Stimulated activated CD8-positive, alpha-beta memory T cell treated with anti-CD3 and anti-CD28 coated beads, Interleukin-2, amount 100 ng/mL, for 48 hours (primary cell): ENCODE data around the gene AP4B1.

Source experiments
- DNase-seq, 2 donors: peaks; one replicate each; pipeline ENCODE4 v3.0.0-alpha.2; 2020; ENCODE audit warnings: low read depth in 2 of 2

AP4B1 gene

DNA sequence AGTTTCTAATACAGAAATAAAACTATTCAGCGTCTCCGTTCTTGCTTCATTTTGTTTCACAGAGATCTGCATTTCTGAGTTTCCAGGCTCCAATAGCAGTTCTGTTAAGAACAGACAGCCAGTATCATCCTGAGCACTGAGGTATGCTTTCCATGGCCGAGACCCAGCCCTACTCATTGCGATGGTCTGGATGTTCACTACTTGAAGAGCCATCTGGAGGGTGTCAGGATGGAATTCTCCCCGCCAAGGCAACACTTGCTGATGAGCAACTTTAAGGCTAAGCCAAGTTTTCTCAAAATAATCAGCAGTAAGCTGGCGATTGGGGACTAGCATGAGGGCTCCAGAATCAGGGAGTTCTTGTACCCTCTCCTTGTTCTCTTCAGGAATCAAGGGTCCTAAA lies 9.5 kb downstream of the AP4B1 start:
- no peak for DNase-seq

DNA sequence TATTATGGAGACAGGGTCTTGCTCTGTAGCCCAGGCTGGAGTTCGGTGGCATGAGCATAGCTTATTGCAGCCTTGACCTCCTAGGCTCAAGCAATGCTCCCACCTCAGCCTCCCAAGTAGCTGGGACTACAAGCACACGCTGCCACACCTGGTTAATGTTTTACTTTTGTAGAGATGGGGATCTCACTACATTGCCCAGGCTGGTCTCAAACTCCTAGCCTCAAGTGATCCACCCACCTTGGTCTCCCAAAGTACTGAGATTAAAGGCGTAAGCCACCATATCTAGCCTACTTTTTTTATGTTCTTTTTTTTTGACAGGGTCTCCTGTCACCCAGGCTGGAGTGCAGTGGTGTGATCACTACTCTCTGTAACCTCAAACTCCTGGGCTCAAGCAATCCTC lies 11.3 kb downstream of the AP4B1 start:
- no peak for DNase-seq

DNA sequence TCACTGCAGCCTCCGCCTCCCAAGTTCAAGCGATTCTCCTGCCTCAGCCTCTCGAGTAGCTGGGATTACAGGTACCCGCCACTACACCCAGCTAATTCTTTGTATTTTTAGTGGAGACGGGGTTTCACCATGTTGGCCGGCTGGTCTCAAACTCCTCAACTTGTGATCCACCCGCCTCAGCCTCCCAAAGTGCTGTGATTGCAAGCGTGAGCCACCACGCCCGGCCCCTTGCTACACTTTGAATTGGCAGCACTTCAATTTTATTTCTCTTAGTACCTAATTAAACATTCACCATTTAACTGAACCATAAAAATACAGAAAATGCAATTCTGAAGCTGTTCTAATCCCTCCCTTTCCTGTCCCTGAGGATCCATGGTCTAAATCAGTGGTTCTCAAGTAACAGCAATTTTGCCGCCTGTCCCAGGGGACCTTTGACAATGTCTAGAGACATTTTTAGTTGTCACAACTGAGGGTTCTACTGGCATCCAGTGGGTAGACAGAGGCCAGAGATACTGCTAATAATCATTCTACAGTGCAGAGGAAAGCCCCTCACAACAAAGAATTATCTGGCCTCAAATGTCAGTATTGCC lies 12.9 kb downstream of the AP4B1 start:
- no peak for DNase-seq

DNA sequence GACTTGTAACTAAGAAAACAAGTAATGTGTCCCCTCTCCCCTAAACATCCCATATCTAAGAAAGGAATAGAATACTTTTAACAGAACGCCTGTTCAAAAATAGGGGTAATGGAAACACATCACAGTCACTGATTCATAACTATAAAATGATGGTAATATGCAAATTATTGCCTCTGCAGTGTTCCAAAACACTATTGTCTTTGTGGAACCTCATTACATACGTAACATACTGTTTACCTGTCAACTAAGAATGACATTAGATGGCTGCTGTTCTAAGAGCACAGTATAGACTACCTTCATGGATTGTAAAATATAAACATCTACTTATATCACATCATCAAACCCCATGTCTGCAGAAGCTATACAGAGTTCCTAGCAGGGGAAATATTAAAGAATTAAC lies 13.8 kb downstream of the AP4B1 start:
- DNase-seq = no peak

DNA sequence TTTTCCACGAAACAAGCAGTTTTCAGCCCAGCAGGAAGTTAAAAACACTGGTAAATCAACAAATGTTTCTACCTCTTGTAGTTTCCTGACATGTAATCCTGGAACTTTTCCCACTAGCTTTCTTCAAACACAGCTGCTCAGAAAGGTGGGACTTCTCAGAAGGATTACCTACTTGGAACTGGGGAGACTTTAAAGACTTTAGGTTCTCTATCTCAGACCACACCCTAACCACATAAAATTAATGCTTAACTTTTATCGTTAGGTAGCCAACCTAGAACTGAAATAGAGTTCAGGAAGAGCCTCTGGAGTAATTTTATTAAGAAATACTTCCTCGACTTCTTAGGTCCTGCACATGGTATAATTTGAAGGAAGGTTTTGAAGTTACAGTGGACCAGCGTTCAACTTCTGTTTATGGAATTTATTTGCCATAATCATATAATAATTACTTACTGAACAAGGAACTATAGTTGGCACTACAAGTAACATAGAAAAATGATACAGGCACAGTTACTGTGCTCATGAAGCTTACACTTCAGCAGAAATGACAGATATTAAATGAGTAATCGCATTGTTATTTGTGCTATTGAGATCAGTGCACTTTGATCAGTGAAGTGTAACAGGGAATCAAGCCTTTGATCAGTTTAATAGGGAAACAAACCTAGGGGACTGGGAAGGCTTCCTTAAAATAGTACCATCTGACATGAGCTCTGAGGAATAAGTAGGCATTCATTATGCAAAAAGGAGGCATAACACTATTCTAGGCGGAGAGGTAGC lies 17.0 kb downstream of the AP4B1 start, which contains the start of gene BCL2L15:
BCL2L15 (minus strand) TSS at position 180 of the 774 bp plus-strand sequence. CDS start 206 bp downstream, outside the sequence.
- no peak for DNase-seq

DNA sequence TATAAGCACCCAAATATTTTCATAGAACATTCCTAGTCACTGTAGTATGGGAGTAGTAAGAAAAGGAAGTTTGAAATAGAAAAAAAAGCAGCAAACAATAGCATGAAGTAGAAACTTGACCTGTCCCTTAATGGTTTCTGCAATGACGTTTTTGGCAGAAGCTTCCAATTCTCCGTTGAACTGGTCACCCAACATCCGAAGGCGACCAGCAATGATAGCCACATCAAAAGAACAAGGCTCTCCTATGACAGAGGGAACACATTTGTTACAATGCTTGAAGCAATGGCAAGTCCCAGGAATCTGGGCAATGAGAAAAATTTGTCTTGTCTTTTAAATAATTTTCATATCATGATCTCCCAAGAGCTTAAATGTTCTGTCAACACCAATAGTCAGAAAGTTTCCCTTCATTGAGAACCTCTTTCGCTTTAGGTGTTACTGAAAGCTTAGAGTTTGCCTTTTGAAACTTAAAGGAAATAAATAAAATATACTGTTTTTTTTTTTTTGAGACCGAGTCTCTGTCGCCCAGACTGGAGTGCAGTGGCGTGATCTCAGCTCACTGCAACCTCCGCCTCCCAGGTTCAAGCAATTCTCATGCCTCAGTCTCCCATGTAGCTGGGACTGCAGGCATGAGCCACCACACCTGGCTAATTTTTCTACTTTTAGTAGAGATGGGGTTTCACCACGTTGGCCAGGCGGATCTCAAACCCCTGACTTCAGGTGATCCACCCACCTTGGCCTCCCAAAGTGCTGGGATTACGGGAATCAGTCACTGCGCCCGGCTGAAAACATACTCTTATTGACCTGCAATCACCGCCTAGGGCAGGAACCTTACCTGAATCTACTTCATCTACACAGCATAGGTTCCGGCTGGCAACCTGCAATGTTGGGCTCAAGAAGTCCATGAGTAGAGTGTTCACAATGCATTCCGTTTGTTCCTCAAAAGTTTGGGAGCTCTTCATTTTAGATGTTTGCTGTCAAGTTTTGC lies 17.9 kb downstream of the AP4B1 start:
- no peak for DNase-seq

DNA sequence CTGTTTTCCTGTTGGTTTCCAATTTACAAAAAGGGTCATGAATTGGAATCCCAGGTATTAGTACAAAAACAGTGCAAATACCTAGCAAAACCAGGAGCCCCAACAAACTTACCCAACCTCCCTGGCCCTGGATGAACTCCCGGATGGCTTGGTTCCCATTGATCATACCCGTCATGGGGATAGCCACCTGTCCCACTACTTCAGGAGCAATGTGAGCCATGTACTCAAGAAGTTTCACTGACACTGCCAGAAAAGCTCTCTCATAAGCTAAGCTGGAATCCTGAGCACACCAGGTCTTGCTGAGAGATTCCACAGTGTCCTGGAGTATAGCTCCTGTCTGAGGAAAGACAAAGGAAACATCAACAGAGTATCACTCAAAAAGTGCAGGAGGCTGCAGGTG lies 22.9 kb downstream of the AP4B1 start:
- DNase-seq = no peak

DNA sequence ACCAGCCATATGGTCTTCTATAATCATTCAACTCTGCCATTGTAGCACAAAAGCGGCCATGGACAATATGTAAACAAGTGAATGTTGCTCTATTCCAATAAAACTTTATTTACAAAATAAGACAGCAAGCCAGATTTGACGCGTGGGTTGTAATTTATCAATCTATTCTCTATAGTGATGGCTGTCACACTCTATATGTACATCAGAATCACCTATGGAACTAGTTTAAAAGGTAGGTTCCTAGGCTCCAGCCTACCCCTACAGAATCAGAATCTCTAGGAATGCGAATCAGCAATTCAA lies 24.9 kb downstream of the AP4B1 start:
- DNase-seq = no peak

DNA sequence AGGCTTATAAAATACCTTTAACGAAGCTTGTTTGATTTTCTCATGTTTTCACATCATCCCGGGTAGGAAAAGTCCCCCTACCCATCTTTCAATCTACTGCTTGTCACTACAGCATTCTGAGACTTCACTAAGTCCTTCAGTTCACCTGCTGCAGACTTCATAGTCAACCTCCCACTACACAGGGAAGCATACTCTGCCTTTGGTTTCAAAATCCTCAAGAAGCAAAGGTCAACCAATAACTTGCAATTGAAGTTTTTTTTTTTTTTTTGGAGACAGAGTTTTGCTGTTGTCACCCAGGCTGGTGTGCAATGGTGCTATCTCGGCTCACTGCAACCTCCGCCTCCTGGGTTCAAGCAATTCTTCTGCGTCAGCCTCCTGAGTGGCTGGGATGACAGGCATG lies 28.4 kb downstream of the AP4B1 start:
- no peak for DNase-seq

DNA sequence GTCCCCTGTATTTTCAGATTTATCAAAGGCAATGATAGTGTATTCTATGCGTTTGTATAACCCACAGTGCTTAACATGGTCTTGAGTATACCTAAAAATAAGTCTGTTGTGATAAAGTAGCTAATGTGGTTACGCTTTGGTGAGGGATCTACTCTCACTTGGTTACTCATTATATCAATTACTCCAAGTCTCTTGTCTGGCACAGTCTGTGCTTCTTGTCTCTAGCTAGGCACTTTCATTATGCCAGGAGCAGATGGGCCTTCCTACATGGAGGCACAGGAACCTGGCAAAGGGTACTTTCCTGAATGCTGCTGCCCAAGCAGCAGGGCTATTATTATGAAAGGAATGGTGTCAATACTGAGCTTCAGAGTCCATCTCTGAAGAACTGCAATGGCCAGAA lies 28.9 kb downstream of the AP4B1 start:
- no peak for DNase-seq

DNA sequence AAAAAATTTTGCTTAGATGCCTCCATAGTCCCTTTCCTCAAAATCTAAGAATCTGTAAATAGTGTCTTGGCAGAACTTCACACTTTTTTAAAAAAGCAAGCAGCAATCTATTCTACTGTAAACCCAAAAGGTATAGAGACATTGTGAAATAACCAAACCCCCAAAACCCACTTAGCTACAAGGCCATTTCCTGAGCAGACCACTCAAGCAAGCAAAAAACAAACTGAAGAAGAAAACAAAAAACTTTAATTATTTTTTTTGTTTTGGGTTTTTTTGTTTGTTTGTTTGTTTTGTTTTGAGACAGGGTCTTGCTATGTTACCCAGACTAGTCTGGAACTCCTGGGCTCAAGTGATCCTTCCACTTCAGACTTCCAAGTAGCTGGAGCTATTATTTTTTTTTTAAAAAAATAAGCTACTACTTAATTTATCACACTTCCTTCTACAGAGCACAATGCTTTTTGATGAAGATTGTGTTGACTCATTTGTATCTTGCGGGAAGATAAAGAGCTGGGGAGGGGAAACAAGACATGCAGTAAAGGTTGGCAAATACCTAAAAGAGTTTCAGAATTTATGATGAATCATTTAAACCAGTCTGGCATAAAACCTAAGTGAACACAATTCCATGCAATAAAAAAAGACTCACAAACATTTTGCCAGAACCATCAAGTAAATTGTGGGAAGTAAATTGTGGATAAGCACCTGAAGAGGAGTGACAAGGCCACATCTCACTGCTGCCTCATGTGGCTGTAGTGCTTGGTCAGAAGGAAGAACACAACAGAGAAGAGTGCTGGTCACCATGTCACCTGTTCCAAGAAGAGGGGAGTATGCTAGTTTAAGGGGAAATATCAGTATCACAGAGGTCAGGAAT lies 30.4 kb downstream of the AP4B1 start:
- no peak for DNase-seq

DNA sequence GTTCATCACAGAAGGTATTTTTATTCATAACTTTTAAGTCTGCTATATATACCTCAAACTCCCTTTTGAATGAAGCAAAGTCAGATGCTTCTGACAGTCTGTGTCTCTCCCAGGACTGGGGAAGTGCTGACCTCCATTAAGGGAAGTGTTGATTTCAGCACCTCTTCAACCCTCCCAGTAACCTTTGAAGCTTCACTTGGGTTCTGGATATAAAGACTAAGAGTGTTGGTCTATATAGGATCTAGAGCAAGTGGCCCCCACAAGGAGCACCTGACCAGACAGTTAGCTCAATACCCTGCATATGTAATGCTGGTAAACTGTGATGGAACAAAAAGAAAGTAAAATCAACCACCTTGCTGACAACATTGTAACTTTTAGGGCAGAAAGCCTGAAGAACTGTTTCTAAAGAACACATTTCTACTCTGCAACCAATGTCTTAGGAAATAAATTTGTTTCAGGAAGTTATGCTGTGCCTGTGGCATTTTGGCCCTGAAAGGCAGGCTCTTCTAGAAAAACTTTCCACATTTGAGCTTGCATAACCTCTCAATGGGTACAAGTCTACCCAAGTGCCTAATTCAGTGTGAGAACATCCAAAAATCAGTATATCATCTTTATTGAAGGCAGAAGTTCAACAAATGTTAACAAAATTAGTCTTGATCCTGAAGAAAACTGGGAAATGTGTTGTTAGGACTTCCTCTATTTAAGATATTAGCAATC lies 32.2 kb downstream of the AP4B1 start:
- no peak for DNase-seq

DNA sequence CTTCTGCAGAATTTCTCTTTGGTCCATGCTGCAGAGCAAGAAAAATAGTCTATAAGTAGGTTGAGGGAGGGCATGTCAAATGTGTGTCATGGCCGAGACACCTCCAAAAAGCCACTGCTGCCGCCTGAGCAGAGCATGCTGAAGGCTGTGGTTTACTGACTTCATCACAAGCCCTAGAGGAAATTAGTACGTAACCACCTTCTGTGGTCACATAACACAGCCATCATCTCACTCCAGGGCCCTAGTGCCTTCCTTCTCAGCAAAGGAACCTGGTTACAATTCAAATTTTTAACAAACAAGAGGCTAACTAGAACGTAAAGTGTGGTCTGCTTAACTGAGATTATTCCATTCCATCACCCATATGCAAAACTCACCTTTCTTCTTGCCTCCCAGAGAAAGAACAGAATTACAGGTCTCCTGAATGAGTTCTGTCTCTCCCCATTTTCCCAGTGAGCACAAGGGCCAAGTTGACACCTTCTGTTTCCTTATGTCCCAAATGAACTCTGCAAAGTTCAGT lies 32.9 kb downstream of the AP4B1 start, which contains the start of gene PTPN22:
PTPN22 (minus strand) TSS at position 116 of the 517 bp plus-strand sequence.
- peak; percentile 49 to 56 for DNase-seq

DNA sequence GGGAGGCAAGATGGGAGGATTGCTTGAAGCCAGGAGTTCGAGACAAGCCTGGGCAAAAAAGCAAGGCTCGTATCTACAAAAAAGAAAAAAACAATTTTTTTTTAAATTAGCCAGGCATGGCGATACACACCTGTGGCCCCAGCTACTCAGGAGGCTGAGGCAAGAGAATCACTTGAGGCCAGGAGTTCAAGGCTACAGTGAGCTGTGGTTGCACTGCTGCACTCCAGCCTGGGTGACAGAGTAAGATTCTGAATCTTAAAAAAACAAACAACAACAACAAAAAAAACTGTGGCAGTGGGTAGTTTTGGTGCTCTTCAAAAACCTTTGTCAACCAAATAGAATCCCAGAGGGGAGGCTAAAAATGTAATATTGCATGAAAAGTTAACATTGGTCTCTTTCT lies 33.8 kb downstream of the AP4B1 start:
- no peak for DNase-seq

DNA sequence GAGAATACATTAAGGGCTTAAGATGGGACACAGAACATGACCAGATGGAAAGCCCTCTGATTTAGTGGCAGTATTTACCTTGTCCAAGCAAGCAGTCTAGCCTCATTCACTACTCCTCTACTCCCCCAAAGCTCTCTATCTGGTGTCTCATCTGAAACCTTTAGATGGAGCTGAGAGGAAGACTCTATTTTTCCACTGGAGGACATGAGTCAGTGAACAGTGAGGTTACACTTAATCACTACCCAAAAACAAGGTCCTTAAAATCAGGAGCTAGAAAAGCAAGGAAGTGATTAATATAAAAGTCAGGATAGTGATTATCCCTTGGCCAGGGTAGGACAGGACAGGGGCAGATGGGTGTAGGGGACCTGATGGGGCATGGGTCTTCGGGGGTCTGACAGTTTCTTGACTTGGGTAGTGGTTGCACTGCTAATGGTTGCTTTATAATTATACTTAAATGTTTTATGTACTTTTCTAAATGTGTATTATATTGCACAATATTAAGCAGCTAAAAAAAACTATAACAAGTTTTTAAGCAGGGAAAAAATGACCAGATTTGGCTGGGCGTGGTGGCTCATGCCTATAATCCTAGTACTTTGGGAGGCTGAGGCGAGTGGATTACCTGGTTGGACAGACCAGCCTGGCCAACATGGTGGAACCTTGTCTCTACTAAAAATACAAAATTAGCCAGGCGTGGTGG lies 36.1 kb downstream of the AP4B1 start:
- DNase-seq = no peak

DNA sequence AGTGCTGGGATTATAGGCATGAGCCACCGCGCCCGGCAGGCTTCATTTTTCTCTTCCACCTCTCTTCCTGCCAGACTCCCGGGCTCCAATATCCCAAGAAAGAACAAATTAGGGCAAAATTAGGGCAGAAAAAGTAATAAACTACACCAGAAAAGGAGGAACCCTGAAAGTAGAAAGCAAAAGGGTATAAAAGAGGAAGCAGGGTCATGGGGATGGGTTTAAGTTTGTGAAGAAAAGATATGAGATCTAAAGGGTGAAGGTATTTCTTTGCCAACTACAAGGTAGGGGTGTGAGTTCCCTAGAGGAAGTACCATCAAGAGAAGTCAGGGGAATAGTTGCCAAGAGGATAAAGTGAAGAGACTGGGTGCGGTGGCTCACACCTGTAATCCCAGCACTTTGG lies 43.0 kb downstream of the AP4B1 start:
- DNase-seq = no peak

DNA sequence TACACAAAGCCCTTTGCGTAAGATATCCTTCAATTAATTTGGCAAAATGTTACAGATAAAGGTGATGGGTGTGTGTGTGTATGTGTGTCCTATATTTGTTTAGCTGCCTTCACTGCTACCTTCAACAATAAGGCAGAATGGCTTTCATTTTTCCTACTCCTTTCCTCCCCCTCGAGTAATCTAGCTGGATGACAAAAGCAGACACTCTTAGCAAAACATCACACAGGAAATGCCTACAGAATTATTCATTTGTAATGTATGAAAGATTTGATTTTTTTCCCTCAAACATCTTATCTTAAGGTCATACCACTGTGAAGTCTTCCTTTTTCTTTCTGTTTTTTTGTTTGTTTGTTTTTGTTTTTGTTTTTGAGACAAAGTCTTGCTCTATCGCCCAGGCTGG lies 43.7 kb downstream of the AP4B1 start:
- no peak for DNase-seq

DNA sequence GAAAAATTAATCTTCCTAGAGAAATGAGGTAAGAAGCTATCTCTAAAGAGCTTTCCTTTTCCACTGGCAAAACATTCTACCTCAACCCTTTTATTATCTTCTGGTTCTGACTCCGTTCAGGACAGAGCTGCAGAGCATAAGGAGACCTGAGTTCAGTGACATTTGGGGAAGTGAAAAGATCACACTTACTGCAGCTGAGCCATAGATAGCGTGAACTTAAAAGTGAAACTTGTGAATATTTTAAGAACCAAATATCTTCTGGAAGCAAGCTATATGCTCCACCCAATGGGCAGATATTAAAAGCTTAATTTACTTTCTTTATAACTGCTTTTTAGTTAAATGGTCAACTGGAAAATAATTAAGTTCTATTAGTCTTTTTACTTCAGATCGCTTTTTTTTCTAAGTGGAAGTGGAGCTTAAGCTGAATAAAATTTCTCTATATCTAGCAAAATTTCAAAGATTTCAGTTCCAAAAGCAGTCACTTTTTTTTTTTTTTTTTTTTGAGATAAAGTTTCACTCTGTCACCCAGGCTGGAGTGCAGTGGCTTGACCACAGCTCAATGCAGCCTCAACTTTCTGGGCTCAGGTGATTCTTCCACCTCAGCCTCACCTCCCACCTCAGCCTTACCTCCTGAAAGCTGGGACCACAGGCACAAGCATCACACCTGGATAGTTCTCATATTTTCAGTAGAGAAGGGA lies 45.0 kb downstream of the AP4B1 start:
- no peak for DNase-seq

DNA sequence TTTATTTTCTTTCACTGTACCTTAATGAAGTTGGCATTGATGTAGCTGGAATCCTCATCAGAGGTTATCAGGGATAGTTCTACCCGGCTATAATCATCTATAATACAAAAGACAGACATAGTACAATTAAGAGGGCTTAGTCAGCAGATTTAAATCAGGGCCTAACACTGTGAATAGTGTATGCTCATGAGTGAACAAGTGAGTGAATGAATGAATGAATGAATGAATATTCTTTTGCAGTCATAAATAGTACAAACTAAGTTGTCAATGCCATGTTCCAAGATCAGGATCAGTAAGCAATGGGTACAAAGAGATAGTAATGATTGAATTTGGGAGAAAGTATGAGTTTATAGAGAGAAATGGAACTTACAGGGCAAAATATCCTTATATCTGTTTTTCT lies 45.6 kb downstream of the AP4B1 start:
- DNase-seq = no peak
